NCI-H187 (cell line): ENCODE results near the gene NELFB.
"Not testable (repeated sequence)": the region's sequence is repeated elsewhere in the genome, so short reads cannot be mapped to it uniquely, and the experiment has no call there.

Experiments used
- DNase-seq, 2 experiments: peaks; one replicate each; lab custom pipeline; 2025; lab: John Stamatoyannopoulos, UW

Gene NELFB

DNA sequence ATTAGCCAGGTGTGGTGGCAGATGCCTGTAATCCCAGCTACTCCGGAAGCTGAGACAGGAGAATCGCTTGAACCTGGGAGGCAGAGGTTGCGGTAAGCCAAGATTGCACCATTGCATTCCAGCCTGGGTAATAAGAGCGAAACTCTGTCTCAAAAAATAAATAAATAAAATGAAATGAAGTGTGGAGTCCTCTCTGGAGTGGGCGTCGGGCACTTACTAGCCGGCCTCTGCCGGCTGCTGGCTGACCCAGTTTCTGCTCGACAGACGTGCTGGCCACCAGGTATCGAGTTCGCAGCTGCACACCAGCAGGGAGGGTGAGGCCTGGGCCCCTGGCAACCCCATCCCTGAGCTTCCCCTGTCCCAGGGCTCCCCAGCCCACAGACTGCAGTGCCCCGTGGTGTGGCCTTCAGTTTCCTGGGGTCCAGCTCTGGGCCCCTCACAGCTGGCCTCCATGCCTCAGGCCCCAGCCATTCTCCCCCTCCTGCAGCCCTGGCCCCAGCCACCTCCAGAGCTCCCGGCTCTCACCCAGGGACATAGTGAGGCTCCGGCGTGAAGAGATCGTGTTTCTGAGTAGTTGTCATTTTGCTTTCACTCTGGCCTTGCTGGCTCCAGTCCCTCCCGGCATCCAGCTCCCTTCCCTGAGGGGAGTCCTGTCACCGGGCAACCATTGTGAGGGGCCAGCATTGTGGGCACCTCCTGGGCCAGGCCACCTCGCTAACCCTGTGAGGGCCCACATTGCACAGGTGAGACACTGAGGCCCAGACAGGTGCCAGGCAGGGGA is 7.8 kb upstream of the NELFB start:
- DNase-seq = no peak

DNA sequence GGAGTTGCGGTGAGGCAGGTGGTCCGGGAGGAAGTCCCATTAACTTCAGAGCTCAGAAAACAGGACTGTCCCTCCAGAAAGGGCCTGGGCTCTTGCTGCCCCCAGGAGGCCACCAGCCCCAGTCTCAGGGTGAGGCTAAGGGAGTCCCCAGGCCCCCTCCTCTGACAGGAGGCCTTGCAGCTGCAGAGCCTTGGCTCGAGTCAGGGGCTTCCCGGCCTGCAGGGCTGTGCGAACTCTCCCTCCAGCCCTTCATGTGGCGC is 7.3 kb upstream of the NELFB start:
- no peak for DNase-seq

DNA sequence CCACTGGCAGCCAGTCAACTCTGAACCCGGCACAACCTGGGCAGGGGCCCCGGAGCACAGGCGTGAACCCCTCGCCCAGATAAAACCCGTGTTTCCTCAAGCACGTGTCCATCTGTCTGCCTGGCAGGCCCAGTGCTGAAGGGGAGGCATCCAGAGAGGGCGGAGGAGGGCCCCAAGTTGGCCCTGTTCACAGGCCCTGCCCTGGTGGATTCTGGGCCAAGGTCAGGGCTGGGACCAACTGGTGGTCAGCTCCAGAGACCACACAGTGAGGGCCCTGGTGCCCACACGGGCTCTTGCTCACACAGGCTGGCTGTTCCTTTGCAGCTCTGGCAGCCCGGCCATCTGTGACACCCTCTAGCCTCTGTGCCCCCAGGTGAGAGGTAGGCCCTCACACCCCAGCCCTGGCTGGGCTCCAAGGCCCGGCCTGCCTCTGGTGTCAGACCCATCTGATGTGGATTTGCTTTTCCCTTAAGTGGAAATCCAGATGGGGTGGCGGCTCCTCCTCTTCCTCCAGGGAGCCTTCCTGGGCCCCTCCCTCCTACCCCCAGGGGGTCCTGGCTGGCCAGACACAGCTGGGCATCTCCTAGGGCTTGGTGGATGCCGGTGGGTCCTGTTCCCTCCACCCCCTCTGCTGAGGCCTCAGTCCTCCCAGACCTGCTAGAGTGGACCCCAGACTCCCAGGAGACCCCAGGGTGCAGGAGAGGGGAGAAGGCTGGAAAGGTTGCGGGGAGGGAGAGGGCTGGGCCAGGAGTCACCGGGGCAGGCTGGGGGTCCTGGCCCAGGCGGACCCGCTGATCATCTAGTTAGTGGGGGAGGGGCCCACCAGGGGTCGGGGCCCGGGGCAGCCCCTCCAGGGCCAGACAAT is 4.6 kb upstream of the NELFB start:
- DNase-seq = no peak

DNA sequence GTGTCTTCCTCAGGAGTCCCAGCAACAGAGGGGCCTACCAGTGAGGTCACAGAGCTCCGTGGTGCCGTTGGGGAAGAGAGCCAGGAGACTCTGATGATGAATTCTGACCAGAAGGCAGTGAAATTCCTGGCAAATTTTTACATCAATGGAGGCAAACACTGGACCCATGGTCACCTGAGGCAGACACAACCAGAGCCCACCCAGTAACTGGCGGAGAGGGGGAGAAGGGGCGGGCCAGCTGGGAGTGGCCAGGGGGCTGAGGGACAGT is 4.0 kb upstream of the NELFB start, which contains the start of gene STPG3:
STPG3 (plus strand) TSS at position 93 of the 268 bp plus-strand sequence; CDS start at position 94, 1 bp downstream.
- DNase-seq = no peak

DNA sequence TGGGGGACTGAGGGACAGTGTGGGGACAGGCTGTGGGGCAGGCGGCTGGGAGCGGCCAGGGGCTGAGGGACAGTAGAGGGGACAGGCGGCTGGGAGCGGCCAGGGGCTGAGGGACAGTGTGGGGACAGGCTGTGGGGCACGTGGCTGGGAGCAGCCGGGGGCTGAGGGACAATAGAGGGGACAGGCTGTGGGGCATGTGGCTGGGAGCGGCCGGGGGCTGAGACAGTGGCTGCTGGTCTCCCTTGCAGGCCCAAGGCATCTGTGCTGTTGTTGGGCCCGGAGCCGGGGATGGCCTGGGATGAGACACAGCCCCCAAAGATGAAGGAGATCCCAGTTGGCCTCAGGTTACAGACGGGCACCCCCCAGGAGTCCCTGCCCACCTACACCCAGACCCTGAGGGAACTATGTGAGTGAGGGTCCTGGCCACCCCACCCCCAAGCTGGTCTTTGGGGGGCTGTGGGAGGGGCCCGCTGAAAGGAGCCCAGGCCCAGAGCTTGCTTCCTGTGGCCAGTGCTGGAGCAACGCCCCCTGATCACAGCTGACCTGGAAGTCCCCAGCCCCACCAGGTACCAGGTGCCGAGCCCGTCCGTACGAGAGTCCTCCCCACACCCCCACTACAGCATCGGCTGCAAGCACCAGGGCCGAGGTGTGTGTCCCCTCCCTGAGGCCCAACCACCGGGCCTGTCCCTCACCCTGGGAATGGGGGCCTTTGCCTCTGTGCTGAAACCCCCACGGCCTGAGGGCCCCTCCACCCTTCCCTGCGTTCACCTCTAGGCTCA is 3.4 kb upstream of the NELFB start:
- DNase-seq = no peak

DNA sequence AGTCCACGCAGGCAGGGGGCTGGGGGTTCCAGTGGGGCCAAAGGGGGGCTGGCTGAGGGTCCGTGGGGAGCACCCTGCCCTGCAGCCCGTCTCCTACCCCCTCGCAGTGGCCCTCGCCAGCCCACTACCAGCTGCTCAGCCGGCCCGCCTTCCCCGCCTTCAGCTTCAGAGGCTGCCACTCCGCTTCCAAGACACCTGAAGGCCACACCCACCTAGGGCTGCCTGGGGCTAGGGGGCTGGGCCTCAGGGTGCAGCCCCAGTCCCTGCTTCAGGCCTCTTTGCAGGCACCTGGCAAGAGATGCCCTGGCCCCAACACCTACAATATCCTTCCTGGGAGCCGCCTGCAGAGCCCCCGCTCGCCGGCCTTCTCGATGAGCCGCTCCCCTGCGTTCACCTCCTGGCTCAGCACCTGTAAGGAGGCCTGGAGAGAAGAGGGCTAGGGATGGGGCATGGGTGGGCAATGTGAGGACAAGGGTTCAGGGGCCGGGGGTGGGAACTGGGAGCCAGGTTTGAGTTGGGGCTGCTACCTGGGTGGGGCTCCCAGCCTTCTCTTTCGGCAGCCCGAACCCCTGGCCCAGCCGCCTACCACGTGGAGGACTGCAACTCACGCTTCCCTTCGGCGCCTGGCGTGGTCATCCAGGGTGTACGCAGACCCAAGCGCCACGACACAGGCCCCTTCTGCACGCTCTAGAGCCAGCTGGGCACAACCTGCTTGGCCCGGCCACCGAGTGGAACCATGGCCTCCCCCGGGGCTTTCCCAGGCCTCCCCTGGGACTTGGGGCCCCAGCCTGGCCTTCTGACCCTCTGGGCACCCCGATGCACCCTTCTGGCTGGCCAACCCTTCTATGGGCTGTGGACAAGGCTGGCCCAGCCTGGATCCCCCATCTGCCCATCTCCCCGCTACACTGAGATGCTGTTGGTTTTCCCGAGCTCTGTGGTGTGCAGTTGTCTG is 2.3 kb upstream of the NELFB start:
- DNase-seq = no peak

DNA sequence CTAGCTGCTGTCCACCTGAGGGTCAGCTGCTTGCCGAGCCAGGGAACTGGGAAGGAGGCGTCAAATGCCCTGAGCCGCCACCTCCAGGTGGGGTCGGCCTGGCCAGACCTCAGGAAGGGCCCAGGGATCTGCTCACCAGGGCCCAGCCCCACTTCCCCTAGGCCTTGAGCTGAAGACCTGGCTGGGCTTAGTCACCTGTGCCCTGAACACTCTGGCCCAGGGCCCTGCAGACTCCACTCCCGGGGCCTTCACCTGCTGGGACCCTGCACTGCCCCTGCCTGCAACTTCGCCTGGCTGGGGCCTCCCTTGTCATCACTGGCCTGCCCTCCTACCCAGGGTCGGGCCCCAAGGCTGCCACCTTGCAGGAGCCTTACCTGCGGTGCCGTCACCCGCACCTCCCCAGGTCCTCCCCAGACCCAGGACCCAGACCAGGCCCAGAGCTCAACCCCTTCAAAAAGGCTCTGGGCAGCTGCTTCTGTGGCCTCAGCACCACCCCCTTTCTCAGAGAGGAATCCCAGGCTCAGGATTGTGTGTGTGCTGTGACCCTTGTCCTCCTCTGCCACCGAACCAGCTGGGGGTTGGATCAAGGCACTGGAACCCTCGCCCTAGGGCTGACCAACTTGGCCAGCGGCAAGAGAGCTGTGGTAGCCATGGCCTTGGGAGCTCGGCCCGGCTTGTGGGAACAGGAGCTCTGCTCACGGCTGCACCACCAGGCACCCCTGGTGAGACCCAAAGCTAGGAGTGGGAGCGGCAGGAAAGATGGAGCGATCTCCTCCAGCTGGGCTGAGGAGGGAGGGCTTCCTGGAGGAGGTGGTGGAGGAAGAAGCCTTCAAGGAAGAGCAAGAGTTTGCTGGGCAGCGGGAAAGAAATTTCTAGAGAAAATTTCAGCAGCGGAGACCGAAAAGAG is 1.2 kb upstream of the NELFB start:
- DNase-seq = no peak

DNA sequence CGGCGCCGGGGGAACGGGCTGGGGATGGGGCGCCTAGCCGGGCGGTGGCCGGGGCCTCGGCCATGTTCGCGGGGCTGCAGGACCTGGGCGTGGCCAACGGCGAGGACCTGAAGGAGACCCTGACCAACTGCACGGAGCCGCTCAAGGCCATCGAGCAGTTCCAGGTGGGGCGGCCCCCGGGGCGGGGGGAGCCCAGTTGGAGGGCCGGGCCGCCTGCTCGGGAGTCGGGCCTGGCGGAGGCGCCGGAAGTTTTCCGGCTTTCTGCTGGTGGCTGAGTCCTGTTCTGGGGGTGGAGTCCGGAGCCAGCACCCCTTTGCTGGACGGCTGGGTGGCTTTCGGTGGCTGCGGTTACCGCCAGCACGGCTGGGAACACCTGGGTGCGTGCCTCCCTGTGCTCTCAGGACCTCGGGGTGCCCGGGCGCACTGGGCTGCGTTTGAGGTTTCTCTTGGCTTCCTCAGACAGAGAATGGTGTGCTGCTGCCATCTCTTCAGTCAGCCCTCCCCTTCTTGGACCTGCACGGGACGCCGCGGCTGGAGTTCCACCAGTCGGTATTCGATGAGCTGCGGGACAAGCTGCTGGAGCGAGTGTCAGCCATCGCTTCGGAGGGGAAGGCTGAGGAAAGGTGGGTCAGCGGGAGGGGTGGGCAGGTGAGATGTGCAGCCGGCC is 454 bp downstream of the NELFB start:
- no peak for DNase-seq

DNA sequence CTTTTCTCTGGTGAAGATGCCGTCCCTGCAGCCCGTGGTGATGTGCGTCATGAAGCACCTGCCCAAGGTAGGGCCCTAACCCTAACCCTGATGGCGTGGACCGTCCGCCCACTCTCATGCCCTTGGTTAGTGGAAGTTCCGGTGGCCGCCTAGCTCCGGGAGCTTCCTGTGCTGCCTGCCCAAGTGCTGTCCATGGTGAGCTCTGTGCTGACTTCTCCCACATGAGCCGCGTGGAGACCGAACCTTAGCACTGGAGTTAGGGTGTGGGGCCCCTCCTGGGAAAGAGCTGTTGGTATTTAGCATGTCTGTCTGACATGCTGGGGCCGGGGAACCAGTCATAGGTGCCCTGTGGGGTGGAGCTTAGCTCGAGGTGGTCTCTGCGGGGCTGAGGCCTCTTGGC is 1.2 kb downstream of the NELFB start:
- DNase-seq = no peak

DNA sequence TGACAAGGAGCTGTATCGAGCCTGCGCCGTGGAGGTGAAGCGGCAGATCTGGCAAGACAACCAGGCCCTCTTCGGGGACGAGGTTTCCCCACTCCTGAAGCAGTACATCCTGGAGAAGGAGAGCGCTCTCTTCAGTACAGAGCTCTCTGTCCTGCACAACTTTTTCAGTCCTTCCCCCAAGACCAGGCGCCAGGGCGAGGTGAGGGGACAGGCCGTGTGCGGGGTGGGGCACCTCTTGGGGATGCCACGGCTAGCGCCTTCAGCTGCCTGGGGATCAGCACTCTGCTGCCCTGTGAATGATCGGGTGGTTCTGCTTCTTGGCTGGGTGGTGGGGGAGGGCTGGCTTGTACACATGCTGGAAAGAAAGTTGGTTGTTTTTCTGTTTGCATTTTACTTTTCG is 1.7 kb downstream of the NELFB start:
- DNase-seq = no peak

DNA sequence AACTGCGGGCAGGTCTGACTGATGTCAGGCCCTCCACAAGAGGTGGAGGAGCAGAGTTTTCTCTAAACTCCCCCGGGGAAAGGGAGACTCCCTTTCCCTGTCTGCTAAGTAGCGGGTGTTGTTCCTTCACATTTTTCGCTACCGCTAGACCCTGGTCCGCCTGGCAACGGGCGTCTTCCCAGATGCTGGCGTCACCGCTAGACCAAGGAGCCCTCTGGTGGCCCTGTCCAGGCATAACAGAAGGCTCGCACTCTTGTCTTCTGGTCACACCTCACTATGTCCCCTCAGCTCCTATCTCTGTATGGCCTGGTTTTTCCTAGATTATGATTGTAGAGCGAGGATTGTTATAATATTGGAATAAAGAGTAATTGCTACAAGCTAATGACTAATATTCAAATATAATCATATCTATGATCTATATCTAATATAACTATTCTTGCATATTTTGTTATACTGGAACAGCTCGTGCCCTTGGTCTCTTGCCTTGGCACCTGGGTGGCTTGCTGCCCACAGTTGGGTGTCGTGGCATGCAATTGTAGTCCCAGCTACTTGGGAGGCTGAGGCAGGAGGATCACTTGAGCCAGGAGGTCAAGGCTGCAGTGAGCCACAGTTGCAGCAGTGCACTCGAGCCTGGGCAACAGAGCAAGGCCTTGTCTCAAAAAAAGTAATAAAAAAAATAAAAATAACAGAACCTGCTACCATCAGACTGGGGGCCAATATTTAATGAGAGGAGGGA is 7.2 kb downstream of the NELFB start:
- not testable (repeated sequence) for DNase-seq

DNA sequence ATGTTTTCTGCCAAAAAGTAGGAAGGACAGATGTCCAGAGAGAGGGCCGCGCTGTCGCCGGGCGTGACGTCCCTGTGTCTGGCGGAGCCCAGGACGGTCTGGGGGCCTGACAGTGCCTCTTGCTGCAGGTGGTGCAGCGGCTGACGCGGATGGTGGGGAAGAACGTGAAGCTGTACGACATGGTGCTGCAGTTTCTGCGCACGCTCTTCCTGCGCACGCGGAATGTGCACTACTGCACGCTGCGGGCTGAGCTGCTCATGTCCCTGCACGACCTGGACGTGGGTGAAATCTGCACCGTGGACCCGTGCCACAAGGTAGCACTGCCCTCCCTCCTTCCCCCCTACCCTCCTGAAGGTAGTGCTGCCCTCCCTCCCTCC is 7.8 kb downstream of the NELFB start:
- DNase-seq = no peak

DNA sequence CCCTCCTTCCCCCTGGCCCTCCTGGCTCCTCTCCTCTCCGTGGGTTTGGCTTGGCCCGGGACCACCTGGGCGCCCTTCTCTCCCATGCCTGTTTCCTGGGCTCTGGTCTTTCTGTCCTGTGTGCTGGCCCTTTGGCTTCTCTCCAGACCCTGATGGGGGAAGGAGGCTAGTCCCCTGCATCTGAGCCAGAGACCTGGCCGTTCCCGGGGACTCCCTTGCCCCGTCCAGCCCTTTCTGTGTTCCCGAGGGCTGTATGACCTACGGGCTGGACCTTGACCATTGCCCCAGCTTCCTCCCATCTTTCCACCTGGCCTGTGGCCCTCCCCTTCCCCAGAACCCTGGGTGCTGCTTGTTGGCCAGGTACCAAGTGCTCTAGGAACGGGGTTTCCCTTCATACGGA is 8.4 kb downstream of the NELFB start:
- no peak for DNase-seq

DNA sequence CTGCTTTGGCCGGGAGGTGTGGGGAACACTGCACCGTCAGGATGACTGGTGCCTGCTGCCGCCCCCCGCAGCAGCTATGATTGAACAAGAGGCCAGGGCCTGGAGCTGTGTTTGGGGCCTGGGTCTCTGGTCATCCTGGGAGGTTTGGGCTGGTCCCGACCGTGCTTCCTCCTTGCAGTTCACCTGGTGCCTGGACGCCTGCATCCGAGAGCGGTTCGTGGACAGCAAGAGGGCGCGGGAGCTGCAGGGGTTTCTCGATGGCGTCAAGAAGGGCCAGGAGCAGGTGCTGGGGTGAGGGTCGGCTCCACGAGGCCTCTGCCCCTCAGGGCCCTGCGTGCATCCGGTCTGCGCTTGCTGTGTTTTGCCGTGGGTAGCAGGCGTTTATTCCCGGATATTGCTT is 8.9 kb downstream of the NELFB start:
- DNase-seq = no peak

DNA sequence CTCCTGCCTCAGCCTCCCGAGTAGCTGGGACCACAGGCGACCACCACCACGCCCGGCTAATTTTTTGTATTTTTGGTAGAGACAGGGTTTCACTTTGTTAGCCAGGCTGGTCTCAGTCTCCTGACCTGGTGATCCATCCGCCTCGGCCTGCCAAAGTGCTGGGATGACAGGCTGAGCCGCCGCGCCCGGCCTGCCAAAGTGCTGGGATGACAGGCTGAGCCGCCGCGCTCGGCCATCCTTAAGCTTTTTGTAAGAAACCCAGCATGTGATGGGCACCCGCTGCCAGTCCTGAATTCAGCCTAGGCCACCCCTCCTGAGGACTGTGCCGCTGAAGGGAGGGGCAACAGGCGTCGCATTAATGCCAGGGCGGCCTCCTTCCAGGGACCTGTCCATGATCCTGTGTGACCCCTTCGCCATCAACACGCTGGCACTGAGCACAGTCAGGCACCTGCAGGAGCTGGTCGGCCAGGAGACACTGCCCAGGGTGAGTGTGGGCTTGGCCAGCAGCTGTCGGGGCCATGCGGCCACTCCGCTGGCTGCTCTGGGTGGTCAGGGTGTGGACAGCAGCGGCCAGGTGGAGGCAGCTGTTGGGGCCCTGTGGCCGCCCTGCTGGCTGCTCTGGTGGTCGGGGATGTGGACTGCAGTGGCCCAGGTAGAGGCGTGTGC is 10.5 kb downstream of the NELFB start:
- no peak for DNase-seq

DNA sequence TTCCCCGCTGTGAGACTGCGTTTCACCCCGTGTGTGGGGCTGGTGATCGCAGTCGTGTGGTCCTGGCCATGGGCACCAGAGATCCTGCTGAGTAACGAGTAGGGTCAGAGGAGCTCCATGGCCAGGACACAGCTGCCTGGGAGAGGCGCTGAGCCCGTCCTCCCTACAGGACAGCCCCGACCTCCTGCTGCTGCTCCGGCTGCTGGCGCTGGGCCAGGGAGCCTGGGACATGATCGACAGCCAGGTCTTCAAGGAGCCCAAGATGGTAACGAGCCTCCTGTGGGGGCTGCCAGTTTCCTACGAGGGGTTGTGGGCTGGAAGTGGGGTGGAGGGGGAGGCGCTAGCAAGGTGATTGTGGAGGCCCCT is 11.0 kb downstream of the NELFB start:
- DNase-seq = no peak

DNA sequence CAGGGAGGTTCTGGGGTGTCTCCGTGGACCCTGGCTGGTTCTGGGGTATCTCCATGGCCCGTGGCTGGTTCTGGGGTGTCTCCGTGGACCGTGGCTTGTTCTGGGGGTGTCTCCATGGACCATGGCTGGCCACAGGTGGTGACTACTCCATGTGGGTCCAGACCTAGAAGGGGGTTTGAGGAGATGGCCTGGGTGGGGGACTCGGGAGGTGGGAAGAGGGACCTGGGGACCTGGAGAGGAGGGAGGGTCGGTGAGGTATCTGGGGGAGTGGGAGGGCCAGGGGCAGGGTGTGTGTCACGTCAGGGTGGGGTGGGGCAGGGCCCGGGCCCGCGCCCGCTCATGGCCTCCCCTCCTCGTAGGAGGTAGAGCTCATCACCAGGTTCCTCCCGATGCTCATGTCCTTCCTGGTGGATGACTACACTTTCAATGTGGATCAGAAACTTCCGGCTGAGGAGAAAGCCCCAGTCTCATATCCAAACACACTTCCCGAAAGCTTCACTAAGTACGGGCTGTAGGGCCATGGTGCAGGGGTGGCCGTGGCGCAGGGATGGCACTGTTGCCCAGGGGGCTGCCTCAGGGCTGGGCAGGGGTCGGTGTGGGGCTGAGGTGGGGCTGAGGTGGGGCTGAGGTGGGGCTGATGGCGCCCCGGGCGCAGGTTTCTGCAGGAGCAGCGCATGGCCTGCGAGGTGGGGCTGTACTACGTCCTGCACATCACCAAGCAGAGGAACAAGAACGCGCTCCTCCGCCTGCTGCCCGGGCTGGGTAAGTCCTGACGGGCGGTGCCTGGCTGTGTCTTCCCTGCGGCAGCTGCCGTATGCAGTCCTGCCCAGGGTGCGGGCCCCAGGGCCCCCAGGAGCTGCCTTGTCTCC is 11.7 kb downstream of the NELFB start:
- no peak for DNase-seq

DNA sequence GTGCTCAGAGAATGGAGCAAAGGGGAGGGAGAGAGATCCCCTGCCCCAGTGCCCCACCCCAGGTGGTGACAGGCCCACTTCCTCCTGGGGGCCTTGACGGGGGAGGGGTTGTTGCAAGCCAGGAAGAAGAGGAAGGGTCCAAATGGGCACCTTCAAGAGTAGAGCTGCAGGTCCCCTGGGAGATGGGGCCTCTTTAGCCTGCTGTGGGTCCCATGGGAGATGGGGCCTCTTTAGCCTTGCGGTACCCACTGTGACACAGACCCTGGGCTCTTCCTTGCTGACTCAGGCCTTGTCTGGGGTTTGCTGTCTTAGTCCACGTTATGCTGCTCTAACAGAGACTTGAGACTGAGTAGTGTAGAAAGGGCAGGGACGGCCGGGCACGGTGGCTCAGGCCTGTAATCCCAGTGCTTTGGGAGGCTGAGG is 12.8 kb downstream of the NELFB start:
- DNase-seq = no peak
